Activated CD8-positive, alpha-beta memory T cell treated with anti-CD3 and anti-CD28 coated beads for 1 hour (primary cell): ENCODE results near the gene ARHGAP26.

ENCODE experiments used
- DNase-seq, 2 donors: peaks; one replicate each; pipeline ENCODE4 v3.0.0-alpha.2; 2020; ENCODE audit warnings: low read depth in 1 of 2; ENCODE audit errors: extremely low read depth in 1 of 2

ARHGAP26 gene

GRCh38 chr5:143248822-143249579 is 478.8 kb downstream of the ARHGAP26 start:
- DNase-seq = no peak

- no peak for DNase-seq
These were observed 479.7 kb downstream of the ARHGAP26 start for GRCh38 chr5:143249851-143250250.

- no peak for DNase-seq
These were observed 481.0 kb downstream of the ARHGAP26 start for GRCh38 chr5:143251190-143251589.

GRCh38 chr5:143251946-143252345 is 481.8 kb downstream of the ARHGAP26 start:
- DNase-seq = no peak

- DNase-seq = no peak
These were observed 484.6 kb downstream of the ARHGAP26 start for GRCh38 chr5:143254819-143255218.

GRCh38 chr5:143258559-143259253 is 488.5 kb downstream of the ARHGAP26 start:
- no peak for DNase-seq

GRCh38 chr5:143259254-143259605 is 489.1 kb downstream of the ARHGAP26 start:
- DNase-seq = no peak

GRCh38 chr5:143261748-143262392 is 491.7 kb downstream of the ARHGAP26 start:
- no peak for DNase-seq

GRCh38 chr5:143262393-143263174 is 492.4 kb downstream of the ARHGAP26 start:
- no peak for DNase-seq

GRCh38 chr5:143263272-143263810 is 493.2 kb downstream of the ARHGAP26 start:
- no peak for DNase-seq

- DNase-seq = no peak
These were observed 495.8 kb downstream of the ARHGAP26 start for GRCh38 chr5:143265995-143266394.

- no peak for DNase-seq
These were observed 497.0 kb downstream of the ARHGAP26 start for GRCh38 chr5:143267186-143267585.

- no peak for DNase-seq
These were observed 498.2 kb downstream of the ARHGAP26 start for GRCh38 chr5:143268388-143268787.

- no peak for DNase-seq
These were observed 501.3 kb downstream of the ARHGAP26 start for GRCh38 chr5:143271431-143271830.

- no peak for DNase-seq
These were observed 504.8 kb downstream of the ARHGAP26 start for GRCh38 chr5:143274952-143275351.

- no peak for DNase-seq
These were observed 505.6 kb downstream of the ARHGAP26 start for GRCh38 chr5:143275512-143276363.

GRCh38 chr5:143277536-143277935 is 507.4 kb downstream of the ARHGAP26 start:
- DNase-seq = no peak
